HG02610 (cell line): Measurements from ENCODE around the gene EXOC3.

Source experiments
- ATAC-seq: cut with Tn5 transposase; IDR thresholded peaks from one replicate; pipeline ENCODE4 v1.9.1; 2021; ENCODE audit warnings: mild to moderate bottlenecking, moderate library complexity; ENCODE audit not compliant: unreplicated experiment

EXOC3 gene

DNA sequence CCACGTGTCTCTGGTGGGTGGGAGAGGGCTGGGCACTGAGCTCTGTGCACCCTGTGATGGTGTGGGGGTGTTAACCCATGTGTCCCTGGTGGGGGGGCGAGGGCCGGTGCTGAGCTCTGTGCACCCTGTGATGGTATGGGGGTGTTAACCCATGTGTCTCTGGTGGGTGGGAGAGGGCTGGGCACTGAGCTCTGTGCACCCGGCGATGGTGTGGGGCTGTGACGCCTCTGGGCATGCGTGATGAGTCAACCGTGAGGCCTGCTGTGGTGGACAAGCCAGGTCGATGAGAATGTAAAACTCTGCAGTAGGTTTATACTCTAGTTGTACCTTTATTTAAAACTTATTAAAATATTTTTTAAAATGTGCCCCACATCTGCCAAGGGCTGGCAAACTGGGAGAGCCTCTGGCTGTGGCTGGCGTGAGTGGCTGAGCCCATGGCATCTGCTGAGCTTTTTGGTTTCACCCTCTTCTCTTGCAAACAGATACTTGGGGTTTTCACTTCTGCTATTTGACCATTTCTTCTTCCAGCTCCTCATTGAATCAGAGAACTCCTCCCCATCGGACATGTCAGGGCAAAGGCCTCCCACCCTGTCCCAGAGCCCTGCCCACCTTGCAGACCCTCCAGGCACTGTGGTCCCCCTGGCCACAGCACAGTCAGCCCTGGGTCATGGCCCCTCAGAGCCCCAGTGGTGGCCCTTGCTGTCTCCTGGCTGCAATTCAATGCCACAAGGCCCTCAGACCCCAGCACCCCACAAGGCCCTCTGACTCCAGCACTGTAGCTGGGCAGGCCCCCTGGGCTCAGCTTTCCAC is 18.5 kb upstream of the EXOC3 start:
- peak; percentile 77 for ATAC-seq

DNA sequence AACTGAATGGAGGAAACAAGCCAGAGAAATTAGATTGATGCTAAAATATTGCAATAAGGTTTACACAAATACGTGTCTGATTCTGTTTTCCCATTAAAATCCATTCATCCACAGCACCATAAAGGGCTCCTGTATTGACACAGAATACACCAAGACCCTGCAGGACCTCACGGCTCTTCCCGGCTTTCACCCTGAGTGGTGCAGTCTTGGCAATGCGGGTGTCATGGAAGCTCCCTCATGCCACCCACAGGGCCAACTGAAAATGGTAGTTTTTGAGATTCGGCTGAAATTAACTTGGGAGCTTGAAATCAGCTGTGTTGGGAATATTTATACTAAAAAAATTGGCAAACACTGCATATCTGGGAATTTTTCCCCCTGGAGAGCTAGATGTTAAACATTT is 17.3 kb upstream of the EXOC3 start:
- ATAC-seq: no peak

DNA sequence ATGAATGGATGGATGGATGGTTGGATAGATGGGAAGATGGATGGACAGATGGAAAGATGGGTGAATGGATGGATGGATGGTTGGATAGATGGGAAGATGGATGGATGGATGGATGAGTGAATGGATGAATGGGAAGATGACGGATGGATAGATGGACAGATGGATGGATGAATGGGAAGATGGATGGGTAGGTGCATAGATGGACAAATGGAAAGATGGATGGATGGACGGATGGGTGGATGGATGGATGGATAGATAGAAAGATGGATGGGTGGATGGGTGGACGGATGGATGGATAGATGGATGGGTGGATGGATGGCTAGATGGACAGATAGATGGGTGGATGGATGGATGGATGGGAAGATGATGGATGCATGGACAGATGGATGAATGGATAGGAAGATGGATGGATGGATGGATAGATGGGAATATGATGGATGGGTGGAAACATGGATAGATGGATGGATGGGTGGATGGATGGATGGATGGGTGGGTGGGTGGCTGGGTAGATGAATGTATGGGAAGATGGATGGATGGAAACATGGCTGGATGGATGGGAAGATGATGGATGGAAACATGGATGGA is 16.5 kb upstream of the EXOC3 start:
- ATAC-seq: no peak

DNA sequence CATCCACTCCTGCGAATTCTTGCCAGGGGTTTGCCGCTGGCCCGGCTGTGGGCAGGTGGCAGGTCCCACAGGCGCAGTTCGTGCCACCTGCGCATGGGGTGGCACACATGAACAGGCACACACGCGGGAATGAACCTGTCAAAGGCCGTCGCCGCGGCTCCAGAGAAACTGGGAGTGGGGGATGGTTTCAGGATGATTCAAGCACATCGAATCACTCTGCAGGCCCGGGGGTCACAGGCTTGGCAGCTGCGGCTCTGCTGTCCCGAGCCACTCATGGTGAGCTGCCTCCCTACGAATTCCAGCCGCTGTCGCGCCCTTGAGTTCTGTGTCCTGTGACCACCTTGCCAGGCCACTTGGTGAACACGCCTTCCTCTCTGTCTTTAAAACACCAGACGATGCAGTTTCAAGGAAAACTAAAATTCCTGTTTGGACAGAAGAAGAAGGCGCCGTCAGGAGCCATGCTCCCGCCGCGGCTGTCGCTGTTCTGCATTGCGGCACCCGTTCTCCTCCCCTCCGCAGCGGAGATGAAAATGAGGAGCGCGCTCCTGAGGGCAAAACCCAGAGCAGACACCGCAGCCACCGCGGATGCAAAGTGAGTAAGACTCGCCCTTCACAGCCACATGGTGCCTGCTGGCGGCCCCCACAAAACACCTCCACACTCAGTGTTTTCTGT is 15.4 kb upstream of the EXOC3 start:
- ATAC-seq: no peak

DNA sequence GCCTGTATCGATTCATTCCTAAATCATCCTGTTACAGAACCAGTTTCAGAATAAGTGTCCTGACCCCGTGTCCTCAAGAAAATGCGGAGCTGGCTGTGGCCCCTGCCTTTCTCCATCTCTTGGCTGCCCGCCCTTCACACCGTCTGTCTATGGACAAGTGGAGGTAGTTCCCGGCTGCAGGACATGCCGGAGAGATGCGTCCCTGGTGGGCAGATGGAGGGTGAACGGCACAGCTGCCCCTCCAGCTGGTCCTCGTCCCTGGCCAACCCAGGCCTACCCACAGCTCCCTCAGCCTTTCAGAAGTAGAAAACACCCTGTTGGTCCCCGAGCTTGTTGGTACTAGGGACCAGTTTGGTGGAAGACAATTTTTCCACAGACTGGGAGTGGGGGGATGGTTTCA is 14.8 kb upstream of the EXOC3 start:
- no peak for ATAC-seq

DNA sequence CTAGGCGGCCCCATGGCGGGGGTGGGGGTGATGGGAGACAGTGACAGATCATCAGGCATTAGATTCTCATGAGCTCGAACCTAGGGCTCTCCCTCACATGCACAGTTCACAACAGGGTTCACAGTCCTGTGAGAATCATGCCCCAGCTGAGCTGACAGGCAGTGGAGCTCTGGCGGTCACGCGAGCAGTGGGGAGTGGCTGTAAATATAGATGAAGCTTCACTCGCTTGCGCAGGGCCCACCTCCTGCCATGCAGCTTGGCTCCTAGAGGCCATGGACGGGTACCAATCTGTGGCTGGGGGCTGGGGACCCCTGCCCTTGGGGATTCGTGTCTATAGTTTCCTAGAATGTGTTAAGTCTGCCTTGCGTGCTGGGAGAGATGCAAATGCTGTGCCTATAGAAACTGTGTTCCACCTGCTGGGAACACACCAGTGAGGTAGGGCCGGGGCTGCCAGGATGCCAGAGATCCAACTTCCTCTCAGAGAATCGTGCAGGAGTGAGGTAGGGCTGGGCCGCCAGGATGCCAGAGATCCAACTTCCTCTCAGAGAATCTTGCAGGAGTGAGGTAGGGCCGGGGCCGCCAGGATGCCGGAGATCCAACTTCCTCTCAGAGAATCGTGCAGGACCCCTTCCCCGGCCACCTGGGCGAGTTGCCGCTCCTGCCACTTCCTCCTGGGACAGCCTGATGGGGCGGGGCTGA is 14.1 kb upstream of the EXOC3 start:
- ATAC-seq: no peak

DNA sequence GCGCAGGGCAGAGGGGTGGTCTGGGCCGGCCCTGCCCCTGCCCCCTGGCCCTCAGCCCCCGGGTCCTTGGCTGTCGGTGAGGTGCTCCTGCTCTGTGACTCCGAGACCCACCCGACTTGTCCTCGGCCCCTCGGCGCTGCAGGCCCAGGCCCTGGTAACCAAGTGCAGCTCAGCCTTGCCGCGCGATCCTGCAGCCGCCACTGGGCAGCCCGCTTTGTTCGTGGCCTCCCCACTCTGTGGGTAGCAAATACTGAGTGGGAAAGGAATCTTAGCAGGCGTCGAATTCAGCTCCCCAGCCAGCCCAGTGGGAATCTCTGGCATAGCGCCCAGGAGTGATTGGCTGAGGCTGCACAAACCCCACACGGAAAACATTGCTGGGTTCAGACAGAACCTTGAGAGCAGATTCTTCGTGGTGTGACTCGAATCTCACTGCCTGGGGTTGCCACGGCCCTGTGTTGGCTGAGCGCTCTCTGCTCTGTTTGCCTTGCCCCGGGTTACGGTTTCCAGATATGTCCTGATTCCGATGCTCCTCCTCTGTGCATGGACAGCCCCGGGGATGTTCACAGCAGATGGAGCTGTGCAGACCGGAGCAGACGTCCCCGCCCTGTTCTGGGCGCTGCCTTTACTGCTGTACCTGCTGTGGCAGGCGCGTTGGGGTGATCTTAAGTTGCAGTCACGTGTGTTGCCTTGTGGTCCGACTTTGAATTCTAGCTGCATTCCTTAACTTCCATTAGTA is 13.4 kb upstream of the EXOC3 start:
- ATAC-seq: no peak

DNA sequence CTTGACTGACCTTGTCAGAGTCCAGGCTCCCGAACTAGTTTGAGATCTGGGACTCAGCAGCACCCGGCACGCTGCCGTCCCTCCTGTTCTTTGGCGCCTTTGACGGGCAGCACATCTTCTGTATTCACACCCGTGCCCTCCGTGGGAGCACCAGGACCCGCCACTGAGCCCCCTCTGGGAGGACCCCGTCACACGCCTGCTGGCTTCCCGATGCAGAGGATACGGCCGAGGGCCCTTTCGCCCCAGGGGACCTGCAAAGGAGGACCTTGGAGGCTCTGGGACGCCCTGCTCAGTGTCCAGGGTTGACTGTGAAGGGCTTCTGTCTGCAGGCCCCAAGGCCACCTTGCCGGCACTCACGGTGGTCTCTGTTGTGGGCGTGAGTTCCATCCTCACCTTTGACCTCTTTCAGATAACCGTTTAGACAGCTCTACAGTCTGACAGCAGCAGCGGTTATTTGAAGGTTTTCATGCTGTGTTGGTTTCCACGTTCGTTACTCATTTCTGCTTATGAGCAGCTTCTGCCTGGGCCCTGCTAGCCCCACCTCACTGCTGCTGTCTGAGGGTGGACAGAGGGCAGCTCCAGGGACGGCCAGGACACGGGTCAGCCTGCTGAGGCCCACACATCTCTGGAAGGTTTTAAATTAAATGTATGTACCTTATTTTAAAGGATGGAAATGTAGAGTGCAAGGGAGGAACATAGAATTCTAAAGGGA is 12.6 kb upstream of the EXOC3 start:
- ATAC-seq: no peak

DNA sequence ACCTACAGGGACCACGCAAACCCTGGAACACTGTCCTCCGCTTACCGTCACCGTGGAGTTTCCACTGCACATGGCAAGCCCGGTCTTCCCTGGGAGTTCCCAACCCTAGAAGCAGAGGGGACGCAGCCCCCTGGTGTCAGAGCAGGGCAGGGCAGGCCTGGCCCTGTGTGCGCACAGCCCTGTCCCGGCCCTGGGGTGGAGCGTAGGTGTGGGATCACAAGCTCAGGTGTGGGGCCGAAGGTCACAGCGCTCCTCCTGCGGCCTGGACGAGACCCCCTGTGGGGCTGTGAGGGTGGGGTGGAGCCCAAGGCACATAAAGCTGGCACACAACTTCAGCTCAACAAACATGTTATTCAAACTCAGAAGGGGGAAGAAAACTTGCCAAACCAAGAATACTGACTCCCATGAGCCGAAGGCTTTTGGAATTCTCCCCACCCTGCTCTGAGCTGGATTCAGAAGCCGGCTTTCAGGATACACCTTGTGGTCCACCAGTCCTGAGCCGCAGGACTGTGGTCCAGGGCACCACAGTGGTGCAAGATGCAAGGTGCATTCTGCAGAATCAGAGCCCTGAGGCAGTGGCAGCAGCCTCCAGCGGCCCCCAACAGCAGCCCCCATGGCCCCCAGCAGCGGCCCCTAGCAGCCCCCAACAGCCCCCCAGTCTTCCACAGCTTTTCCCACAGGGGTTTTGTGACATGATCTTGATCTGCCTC is 11.8 kb upstream of the EXOC3 start:
- ATAC-seq: peak; percentile 63

DNA sequence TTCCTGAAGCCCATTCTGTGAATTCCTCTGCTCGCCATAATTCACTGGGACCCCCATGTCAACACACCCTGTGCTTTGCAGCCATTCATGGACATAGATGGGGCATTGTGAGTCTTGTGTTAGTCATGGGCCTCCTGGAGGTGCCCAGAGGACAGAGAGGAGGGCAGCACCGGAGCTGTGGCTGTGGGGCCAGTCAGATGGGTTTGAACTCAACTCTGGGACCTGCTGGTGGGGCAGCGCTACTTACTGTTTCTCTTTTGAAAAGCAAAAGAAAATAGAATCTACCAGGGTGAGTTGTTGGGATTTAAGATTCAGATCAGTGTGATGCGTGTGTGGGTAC is 11.3 kb upstream of the EXOC3 start:
- ATAC-seq: no peak

DNA sequence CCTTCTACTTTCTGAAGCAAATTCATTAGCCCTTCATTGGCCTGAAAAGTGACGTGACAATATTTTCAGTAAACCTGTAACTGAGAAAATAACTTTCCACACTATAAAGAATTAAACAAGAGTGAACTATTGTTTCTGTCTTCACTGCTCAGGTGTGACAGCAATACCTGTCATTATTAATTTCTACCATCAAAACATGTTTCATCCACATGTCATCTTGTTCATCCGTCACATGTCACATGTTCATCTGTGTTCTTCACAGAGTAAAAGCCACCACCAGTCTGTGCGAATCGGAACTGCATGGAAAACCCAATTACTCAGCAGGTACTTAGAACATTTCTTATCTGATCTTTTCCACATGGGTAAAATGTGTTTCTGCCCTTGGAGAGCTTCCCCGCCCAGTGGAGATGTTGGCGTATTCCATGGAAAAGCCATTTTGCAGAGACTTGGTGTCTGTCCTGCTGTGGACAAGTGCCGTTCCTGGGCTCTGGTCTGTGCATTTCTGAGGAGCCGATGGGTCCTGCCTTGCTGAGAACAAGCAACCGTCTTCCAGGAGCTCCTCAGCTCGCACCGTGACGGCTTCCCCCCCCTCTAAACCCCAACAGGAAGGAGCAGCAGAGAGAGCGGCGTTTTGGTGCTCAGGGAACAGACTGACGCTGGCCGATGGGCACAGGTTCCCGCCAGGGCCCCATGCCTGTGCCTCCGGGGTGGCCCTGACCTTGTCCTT is 10.6 kb upstream of the EXOC3 start:
- ATAC-seq: no peak

DNA sequence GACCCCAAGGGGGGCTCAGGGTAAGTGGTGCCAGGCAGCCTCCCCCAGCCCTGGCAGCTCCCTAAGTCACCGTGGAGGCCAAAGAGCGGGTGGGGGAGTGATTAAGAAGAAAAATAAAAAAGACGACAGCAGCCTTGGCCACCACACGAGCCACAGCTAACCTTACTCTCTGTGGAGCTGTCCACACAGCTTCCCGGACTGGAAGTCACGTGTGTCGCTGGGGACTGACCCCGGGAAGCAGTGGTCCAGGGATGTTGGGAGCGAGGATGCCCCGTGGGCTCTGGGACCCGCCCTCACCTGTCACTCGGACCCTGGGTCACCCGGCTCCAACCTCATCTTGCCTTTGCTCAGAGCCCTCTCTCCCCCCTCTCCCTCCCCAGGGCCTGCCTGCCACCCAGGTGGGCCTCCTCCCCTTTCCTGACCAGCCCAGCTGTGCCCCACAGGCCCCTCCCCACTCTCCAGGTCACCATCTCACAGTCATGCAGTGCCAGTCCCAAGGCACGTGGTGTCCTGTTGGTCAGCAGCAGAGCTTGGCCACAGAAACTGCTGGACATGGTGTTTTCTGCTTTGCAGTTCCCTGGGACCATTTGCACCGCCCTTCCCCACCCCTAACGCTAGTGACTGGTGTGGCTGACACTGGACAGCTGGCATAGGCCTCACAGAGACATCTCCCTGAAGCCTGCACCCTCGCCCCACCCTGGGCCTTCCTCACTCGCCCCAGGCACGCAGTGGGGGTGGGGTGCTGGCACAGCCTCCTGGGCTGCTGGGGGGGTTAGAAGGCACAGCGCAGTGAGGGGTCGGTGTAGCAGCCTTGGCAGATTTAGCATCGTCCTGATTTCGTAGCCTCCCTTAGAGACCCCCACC is 9.8 kb upstream of the EXOC3 start:
- no peak for ATAC-seq

DNA sequence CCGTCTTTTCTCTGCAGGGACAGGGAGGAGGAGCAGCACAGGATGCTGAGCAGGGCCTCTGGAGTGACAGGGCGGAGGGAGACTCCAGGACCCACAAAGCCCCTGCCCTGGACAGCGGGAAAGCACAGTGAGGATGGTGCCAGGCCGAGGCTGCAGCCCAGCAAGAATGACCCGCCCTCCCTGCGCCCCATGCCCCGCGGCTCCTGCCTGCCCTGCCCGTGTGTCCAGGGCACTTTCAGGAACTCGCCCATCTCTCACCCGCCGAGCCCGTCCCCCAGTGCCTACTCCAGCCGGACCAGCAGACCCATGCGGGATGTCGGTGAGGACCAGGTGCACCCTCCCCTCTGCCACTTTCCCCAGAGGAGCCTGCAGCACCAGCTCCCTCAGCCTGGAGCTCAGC is 9.1 kb upstream of the EXOC3 start:
- ATAC-seq: no peak

DNA sequence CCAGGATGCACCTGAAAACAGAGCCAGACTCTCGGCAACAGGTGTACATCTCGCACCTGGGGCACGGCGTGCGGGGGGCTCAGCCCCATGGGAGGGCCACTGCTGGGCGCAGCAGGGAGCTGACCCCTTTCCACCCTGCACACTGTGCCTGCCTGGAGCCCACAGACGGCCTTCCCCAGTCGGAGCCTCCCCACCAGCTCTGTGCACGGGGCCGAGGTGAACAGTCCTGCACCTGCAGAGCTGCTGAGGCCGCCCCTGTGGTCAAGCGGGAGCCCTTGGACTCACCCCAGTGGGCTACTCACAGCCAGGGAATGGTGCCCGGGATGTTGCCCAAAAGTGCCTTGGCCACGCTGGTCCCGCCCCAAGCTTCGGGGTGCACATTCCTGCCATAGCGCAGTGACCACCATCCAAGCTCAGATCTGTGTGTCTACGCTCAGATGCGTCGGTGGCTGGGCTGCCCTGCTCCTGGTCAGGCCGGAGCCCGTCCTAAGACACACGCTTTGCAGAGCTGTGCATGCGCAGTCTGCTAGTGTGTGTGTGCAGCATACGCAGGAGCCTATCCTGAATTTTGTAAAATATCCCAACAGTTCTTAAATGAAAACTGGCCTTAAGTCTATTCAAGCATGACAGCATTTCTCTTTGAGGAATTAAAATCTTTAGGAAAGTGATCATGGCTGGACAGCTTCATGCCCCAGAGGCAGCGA is 8.4 kb upstream of the EXOC3 start:
- ATAC-seq: no peak

DNA sequence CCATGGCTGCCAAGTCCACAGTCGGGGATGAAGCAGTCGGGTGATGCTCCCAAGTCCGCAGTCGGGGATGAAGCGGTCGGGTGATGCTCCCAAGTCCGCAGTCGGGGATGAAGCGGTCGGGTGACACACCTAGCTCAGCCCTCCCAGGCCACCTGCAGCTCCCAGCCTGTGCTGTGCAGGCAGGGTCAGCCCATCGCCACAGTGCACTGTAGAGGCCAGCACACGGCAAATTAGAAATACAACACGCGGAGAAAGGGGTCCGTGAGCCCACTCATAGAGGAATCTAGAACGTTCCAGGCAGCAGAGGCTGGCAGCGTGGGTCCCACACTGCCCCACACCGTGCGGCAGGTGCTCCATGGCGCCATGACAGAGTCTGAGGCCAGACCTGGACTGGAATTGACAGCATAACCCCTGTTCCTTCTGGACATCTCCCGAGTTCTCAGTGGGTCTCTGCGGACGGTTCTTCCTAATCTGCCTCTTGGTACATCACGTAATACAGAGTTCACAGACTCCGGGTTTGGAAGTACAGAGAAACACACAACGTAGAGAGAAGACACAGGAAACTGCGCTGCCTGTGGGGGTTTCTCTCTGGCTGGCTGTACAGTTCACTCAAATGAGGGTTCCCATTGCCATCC is 7.7 kb upstream of the EXOC3 start:
- no peak for ATAC-seq

DNA sequence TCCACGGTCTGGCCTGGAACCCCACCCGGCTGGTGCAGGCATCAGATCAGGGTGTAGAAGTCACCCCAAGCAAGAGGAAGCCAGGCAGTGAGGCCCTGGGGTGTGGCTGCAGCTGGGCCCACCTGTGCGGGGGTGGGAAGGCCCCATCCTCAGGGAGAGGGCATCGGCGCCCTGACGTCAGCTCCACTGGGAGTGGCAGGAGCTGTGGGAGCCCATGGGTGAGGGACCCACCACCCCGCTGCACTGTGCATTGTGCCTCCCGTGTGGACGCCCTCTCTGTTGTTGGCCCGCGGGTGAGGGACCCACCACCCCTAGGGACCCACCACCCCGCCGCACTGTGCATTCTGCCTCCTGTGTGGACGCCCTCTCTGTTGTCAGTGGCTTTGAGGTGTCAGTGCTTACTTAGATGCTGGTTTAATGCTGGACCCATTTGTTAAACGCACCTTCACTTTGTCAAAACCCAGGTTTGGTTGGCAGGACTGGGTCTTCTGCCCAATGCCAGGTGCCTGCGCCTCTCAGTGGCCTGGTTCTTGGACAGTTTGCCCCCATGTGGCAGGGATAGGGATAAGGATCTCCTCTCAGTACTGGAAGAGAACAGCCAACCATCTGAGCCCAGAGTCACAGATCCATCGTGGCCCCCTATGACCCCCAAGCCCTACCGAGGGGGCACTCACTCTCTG is 6.9 kb upstream of the EXOC3 start:
- no peak for ATAC-seq

DNA sequence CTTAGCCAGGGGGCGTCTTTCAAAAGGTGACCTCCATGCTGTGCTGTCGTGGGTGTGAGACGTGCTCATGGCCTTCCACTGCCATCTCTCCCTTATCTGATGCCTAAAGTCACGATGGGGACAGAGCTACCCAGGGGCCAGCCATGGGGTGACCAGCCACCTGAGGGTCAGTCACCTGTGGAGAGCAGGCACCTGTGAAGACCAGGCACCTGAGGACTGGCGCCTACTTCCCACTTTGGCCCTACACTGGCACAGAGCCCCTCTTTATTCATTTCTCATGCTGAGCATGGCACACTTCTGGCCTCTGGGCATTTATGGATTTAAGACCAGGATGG is 6.4 kb upstream of the EXOC3 start:
- ATAC-seq: no peak
